GM18517 (cell line): Measurements from ENCODE around the gene FTO.

Experiments used
- ATAC-seq: cut with Tn5 transposase; IDR thresholded peaks from one replicate; pipeline ENCODE4 v1.9.1; 2021; ENCODE audit warnings: mild to moderate bottlenecking, moderate library complexity; ENCODE audit not compliant: unreplicated experiment

Gene FTO

GRCh38 chr16:54143410-54143809, 439.5 kb downstream of the FTO start:
- ATAC-seq: no peak

DNA sequence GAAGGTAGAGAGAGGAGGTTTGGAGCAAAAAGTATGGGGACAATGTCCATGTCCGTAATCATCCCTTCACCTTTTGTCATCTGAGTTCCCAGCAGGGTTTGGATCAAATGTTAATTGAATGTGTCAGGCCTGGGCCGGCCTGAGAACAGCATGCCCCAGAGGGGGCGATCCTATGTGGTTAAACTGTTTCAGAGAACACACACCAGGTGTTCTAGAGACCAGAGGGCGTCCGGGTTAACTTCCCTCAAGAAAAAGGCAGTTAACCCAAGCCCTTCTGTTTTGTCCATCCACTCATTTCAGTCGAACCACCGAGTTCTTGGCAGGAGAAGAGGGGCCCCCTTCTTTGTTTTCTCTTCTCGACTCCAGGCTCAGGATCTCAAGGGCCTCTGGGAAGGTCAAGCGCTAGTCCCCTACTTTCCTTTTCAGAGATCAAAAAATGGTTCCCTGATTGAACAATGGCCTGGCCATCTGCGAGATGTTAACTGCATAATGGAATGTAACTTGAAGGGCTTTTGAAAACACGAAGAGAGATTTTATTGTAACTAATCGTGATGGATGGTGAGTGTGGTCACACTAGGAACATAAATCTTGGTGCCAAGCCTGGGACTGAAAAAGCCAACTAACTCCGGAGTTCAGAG, 440.1 kb downstream of the FTO start:
- no peak for ATAC-seq

- ATAC-seq: no peak
Observed at GRCh38 chr16:54144572-54144947, 440.6 kb downstream of the FTO start.

DNA sequence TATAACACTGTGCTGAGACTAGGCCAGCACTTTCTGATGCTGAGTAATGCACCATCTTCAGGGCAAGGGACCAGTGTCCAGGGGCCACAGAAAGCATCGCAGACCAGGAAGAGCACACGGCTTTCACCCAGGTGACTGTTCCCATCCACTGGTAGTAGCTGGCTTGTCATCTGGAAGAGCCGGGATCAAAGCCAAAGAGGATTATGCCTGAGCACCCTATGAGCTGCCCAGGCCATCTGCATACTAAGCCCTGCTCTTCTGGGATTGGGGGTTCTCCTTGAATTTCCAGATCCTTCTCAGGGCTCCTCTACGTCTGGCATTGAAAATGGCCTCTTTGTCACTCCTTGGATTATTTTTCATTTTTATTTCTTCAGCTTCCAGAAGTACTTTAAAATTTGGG, 441.9 kb downstream of the FTO start:
- ATAC-seq: no peak

GRCh38 chr16:54148974-54149373, 445.0 kb downstream of the FTO start:
- no peak for ATAC-seq

DNA sequence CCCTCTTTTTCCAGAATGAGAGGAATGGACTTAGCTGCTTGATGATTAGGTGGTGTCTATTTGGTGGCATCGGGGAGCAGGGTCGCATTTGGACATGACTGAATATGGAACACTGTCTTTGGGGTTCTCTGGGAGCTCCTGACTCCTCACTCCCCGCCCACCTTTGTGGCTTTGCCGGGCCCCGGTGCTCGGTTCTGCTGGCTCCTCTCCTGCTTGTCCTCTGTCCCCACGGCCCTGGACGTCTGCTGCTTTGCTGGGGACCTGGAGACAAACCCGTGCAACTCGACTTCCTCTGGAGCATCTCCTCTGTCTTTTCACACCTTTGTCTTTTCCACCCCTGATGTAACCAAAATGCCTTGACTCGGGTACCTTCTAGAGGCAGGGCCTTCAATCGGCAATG, 446.9 kb downstream of the FTO start:
- ATAC-seq: no peak

DNA sequence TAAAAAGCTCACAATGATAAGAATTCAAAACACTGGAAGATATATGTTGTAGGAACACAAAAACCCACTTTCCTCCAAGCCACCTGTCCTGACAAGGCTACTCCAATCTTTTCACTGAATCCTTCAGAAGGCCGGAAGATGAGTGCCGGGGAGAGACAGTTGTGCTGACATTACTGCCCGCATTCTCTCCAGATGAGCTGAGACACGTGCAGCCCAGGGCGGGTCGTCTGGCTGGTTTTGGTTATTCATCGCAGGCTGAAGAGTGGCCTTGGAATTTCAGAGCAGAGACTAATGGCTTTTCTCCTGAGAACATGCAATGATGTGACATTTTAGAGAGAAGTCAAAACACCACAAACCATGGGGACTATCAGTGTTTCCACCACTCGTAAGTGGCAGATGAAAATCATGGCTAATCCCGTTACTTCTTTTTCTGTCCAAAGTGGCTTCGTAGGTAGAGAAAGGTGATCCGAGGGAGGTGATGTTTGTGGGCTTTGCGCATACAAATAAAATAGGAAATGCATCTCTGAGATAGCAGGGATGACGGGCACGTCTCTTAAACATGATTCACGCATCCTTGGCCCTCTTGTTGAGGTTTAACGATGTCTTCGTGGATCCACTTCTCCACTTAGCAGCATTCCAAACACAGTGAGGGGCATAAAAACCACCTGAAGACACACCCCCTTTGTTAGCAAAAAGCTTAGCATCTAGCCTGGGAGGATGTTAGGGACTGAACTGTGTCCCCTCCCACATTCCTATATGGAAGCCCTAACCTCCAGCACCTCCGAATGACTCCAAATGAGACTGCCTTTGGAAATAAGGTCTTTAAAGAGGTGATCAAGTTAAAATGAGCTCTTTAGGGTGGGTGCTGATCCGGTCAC, 448.6 kb downstream of the FTO start:
- no peak for ATAC-seq

DNA sequence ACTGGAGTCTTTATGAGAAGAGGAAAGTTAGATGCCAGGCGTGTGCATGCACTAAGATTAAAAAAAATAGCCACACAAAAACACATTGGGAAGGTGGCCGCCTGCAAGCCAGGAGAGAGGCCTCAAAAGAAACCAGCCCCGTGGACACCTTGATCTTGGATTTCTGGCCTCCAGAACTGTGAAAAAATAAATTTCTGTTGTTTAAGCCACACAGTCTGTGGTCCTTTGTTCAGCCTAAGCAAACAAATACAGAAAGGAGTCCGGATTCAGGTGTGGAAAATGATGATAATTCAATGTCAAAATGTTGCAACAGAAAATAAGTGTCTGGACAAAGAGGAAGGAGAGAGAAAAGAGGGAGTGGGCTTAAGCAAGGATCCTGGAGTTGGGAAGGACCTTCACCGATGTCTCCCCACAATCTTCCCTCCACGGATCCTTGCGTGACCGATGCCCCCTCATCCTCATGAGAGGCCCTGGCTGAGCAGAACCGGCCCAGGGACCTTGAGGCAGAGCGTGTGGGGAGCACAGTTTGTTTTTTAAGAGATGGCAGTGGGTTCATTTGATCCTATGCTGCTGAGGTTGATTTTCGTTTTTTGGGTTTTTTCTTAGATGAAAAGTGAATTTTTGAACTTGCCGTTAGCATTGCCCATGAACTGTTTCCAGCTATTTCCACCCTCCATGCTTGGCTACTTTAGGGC, 449.4 kb downstream of the FTO start:
- ATAC-seq: no peak

- ATAC-seq: no peak
Observed at GRCh38 chr16:54156349-54156748, 452.4 kb downstream of the FTO start.

GRCh38 chr16:54158986-54159385, 455.0 kb downstream of the FTO start:
- ATAC-seq: no peak

DNA sequence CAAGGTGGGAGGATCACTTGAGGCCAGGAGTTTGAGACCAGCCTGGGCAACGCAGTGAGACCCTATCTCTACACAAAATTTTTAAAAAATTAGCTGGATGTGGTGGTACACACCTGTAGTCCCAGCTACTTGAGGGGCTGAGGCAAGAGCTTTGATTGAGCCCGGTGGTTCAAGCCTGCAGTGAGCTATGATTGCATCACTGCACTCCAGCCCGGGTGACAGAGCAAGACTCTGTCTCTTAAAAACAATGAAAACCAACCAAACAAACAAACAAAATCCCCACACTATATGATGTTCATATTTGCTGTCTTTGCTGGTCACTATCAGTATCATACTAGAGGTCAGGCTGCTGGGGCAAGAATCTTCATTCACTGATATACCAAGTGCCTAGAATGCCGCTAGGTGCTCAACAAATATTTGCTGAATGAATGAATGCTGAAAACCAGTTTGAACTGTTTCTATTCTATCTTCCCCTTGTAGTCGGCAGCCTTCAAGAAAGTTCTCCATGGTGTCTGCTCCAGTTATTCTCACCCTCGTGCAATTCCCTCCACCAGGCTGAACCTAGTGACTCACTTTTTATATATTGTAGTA, 455.6 kb downstream of the FTO start:
- no peak for ATAC-seq

- no peak for ATAC-seq
Observed at GRCh38 chr16:54160252-54160860, 456.4 kb downstream of the FTO start.

- ATAC-seq: no peak
Observed at GRCh38 chr16:54160939-54161897, 457.3 kb downstream of the FTO start.

- ATAC-seq: no peak
Observed at GRCh38 chr16:54163197-54163843, 459.4 kb downstream of the FTO start.

GRCh38 chr16:54164789-54165173, 460.8 kb downstream of the FTO start:
- ATAC-seq: no peak

GRCh38 chr16:54165174-54165911, 461.4 kb downstream of the FTO start:
- no peak for ATAC-seq

GRCh38 chr16:54165912-54166865, 462.2 kb downstream of the FTO start:
- no peak for ATAC-seq

DNA sequence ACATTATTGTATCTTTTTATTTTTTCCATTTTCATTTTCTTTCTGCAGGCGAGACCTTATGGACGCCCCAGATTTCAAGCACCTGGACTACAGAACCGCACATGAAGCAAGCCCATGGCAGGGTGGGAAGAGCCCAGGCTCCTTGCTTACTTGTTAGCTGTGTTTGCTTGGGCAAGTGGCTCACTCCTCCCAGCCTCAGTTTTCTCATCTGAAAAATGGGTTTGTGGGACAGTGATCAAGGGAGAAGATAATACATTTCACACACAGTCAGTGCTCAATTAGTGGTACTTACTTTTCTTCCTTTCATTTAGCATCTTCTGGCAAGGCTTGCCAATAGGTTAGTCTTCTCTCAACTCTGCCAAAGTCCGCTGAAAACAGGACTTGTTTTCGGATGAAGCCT, 465.2 kb downstream of the FTO start:
- no peak for ATAC-seq
